GM19455 (cell line): Measurements from ENCODE around the gene ABCD4.

ENCODE experiments used
- ATAC-seq: cut with Tn5 transposase; IDR thresholded peaks from one replicate; pipeline ENCODE4 v1.9.1; 2021; ENCODE audit not compliant: unreplicated experiment

Gene ABCD4

DNA sequence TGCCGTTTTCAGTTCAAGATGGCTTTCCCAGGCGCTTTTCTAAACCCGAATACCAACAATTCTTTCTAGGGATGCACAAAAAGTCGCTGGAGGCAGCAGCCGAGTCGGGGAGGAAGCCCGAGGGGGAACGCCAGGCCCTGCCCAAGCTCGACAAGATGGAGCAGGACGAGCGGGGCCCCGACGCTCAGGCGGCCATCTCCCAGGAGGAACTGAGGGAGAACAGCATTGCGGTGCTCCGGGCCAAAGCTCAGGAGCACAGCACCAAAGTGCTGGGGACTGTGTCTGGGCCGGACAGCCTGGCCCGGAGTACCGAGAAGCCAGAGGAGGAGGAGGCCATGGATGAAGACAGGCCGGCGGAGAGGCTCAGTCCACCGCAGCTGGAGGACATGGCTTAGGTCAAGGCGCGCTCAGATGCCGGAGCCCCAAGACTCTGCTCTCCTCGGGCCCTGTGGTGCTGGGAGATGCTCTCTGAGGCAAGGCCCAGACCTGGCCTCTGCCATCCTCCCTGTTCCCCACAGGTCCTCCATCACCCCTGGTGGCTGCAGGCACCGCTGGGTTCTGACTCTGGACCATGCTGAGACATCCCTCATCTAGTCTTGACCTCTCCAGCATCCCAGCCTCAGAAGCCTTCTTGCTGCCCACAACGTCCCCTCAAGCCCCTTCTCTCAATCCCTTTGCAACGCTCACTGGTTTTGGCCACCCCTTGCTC, 42.1 kb downstream of the ABCD4 start:
- no peak for ATAC-seq

DNA sequence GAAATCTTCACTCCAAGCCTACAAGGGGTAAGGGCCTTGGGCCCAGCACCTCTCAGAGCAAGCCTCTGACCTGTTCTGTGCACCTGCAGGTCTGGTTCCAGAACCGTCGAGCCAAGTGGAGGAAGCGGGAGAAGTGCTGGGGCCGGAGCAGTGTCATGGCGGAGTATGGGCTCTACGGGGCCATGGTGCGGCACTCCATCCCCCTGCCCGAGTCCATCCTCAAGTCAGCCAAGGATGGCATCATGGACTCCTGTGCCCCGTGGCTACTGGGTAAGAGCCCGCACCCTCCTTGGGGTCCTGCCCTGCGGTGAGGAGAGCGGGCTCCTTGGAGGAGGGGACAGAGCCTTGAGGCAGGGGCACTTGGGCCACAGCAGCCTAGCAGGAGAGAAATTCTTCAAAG, 43.2 kb downstream of the ABCD4 start:
- no peak for ATAC-seq

- no peak for ATAC-seq
Measured at GRCh38 chr14:74258764-74259035, 44.0 kb downstream of the ABCD4 start.

GRCh38 chr14:74257941-74258763, 44.6 kb downstream of the ABCD4 start:
- no peak for ATAC-seq

GRCh38 chr14:74257078-74257940, 45.4 kb downstream of the ABCD4 start:
- ATAC-seq: peak; percentile 84

GRCh38 chr14:74255281-74255680, 47.5 kb downstream of the ABCD4 start:
- no peak for ATAC-seq

DNA sequence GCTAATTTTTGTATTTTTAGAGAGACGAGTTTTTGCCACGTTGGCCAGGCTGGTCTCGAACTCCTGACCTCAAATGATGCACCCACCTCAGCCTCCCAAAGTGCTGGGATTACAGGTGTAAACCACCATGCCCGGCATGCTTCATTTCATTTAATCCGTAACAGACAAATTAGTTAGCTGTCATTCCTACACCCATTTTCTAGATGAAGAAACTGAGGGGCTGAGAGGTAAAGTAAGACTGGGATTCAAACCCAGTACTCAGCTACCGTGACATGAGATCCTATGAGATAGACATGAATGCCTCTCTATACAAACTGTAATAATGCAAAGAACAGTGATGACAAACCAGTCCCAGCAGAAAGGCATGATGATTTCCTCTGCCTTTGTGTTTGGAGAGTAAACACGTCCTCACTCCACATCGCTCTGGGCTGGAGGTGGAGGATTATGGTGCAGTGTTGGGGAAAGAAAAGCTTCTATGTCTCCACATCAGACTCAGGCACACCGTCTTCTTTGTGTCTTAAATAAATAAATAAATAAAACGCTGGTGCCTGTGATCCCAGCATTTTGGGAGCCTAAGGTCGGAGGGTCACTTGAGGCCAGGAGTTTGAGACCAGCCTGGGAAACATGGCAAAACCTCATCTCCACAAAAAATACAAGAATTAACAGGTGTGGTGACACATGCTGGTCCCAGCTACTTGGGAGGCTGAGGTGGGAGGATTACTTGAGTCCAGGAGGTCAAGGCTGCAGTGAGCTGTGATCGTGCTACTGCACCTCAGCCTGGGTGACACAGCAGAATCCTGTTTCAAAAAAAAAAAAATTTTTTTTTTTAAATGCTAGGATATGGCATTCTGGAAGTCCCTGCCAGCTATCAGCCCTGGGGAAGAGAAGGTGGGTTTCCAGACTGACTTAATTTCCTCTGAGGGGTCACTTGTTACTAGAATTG, 53.0 kb downstream of the ABCD4 start:
- ATAC-seq: no peak

- ATAC-seq: no peak
Measured at GRCh38 chr14:74248017-74248416, 54.7 kb downstream of the ABCD4 start.

DNA sequence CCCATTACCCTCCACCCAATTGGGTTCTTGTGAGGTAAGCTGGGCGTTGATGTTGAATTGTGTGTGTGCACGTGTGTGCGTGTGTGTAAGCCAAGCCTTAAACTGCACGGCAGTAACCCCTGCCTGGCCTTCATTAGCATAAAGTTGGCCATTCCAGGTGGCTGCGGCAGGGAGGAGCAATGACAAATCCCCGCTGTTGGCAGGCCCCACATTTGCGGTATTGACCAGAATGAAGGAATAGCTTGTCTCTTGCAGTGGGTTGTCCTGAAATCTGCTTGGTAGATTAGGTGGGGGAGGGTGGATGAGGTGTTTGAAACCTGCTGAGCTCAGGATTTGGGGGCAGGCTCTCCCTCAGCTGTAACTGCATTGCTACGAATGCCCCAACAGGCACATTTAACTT, 56.2 kb downstream of the ABCD4 start:
- no peak for ATAC-seq

DNA sequence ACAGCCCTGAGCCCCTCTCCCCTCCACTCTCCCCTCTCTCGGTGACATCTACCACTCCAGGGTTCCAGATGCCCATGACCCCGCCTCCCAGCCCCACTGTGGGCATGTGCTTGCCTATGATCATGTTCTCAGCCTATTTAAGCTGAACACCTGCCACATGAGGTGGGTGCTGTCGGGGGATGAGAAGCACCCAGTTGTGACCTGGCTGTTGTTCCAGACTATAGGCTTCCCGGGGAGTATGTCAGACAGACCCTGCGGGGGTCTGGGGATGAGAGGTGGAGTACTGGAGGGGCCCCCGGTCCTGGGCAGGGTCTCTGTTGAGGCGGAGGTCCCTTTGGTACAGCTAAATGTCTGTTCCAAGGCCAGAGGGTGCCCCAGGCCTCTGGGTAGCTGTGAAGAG, 57.4 kb downstream of the ABCD4 start:
- no peak for ATAC-seq

- ATAC-seq: no peak
Measured at GRCh38 chr14:74244115-74244514, 58.6 kb downstream of the ABCD4 start.

GRCh38 chr14:74243051-74243450, 59.7 kb downstream of the ABCD4 start:
- ATAC-seq: no peak

- no peak for ATAC-seq
Measured at GRCh38 chr14:74242780-74243042, 60.0 kb downstream of the ABCD4 start.

- ATAC-seq: no peak
Measured at GRCh38 chr14:74242021-74242779, 60.5 kb downstream of the ABCD4 start.

- no peak for ATAC-seq
Measured at GRCh38 chr14:74241652-74242017, 61.1 kb downstream of the ABCD4 start.

GRCh38 chr14:74240794-74241651, 61.7 kb downstream of the ABCD4 start:
- ATAC-seq: no peak

GRCh38 chr14:74239848-74240793, 62.6 kb downstream of the ABCD4 start:
- no peak for ATAC-seq
